ENCODE data around the gene LRIT2.
"Not testable (repeated sequence)": the region's sequence is repeated elsewhere in the genome, so short reads cannot be mapped to it uniquely, and the experiment has no call there.

Gene LRIT2

DNA sequence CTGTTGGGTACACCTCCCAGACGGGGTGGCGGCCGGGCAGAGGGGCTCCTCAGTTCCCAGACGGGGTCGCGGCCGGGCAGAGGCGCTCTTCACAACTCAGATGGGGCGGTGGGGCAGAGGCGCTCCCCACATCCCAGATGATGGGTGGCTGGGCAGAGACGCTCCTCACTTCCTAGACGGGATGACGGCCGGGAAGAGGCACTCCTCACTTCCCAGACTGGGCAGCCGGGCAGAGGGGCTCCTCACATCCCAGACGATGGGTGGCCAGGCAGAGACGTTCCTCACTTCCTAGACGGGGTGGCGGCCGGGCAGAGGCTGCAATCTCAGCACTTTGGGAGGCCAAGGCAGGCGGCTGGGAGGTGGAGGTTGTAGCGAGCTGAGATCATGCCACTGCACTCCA is 45.0 kb downstream of the LRIT2 start:
- DNase-seq (ENCODE audit: low spot score): not testable (repeated sequence)

DNA sequence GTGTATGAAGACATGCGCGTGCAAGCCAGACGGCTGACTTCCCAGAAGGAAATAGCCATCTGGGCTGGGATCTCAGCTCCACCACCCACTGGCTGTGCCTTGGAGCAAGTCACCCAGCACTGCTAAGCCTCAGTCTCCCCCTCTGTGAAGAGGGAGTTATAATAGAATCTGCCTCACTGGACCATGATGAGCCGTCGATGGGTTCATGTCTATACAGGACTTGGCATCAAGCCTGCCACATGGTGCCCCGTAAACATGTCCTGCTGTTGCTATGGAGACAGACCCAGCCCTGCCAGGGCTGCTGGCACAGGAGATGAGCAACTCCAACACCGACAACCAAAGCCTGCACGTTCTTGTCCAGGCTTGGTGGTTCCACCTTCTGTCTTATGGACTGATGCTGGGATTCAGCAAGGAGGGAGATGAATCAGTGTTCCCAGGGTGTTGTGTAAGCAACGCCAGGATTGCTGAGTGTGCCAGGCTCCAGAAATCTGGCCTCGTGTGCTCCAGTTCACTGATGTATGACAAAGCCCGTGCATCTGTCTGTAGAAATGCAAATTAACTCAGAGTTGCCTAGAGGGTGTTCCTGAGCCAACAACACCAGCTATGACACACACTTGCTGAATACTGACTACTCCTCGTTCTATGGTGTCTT is 46.2 kb downstream of the LRIT2 start:
- DNase-seq (ENCODE audit: low spot score): no peak

DNA sequence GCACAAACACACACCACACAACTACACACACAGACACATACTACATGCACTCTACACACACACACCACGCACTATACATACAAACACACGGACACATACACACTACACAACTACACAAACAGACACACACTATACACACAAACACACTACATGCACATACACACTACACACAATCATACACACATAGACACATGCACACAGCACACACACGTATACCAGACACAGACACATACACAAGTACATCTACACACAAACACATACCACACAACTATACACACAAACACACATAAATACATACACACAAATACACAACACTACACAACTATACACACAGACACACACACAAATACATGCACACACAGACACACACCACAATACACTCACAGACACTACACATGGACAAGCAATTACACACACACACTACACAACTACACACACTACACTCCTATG is 47.2 kb downstream of the LRIT2 start:
- no peak for DNase-seq (ENCODE audit: low spot score)

DNA sequence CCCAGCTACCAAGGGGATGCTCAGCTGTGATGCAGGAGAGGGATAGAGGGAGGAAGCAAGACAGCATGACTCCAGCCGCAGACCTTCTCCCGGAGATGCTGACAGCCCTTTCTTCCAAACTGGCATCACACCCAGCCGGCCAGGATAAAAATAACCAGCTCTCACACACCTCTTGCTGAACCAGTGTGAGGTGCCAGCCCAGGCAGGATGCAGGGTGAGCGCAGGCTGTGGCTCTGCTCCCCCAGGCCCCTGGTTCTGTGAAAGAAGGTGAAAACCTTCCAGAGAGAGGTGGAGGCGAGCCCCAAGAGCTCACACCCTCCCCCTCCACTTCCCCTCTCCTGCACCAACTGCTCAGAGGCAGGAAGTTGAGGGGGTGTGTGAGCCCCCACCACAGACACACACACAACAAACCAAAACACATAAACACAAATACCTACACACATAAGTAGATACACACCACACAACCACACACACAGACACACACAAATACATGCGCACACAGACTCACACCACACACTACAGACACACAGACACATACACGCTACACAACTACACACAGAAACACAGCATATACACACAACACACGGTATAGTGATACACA is 47.7 kb downstream of the LRIT2 start:
- no peak for DNase-seq (ENCODE audit: low spot score)

DNA sequence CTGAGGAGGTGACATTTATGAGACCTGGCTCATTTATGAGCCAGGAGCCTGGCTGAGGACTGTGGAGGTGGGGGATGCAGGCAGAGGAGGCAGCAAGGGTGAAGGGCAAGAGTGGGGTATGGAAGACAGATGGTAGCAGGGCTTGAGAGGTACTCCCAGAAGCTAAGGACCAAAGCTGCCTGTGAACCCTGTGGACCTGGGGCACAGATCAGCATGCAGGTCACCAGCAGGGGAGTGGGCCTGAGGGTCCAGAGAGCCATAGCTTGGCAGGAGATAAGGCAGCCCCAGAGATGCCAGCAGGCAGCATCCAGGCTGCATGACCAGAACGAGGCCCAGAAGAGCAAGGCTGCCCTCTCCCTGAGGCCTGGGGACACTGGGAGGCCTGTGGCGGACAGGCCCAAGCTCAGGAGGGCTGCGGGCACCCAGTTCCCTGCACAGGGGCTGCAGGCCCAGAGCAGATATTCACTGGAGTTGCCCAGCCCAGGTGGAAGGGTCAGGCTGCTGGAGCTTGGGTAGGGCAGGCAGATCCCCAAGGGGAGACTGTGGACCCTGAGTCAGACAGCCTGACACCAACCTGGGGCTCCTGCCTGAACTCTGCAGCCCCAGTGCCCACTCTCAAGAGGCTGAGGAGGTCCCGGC is 48.4 kb downstream of the LRIT2 start:
- no peak for DNase-seq (ENCODE audit: low spot score)

DNA sequence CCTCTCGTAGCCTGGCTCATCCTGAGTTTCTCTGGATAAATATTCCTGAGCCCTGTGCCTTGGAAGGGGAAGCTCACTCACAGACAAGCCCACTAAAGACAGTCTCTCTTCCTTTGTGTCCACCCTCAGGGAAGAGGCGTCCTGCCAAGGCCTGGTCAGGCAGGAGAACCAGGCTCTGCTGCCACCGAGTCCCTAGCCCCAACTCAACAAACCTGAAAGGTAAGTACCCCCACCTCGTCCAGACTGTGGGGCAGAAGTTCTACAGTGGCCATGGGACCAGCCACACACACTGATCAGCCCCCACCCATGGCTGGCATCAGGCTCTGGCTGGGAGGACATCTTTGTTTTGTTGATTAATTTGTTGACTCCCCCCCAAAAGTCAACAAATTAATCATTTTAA is 49.0 kb downstream of the LRIT2 start:
- no peak for DNase-seq (ENCODE audit: low spot score)

DNA sequence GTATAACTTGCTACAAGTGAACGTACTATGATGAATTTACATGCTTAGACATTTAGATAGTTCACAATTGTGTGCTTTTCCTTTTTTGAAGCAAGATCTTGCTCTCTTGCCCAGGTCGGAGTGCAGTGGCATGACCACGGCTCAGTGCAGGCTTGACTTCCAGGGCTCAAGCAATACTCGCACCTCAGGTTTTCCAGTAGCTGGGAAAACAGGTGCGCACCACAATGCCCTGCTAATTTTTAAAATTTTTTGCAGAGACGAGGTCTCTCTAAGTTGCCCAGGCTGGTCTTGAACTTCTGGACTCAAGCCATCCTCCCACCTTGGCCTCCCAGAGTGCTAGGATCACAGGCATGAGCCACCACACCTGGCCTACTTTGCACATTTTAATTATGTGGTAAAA is 49.9 kb downstream of the LRIT2 start:
- DNase-seq (ENCODE audit: low spot score): no peak

DNA sequence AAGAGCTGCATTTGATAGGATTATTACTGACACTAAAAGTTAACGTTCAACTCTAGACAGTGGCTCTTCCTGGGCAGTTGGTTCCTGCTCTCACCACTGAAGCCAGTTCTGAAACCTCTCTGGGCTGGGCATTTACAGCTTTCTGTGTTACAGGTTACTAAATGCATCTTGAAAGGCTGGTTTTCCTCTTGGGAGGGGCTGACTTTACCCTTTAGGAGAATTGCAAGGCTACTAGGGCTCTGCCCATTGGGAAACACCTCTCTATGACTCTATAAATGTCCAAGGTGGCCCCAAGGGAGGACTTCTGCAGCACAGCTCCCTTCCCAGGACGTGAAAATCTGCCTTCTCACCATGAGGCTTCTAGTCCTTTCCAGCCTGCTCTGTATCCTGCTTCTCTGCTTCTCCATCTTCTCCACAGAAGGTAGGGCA is 51.8 kb downstream of the LRIT2 start, which contains the start of gene GPR15LG:
Gene GPR15LG (plus strand): TSS at position 301 of the 429 bp plus-strand sequence. CDS start 51 bp downstream, at position 352.
- DNase-seq (ENCODE audit: low spot score): no peak

DNA sequence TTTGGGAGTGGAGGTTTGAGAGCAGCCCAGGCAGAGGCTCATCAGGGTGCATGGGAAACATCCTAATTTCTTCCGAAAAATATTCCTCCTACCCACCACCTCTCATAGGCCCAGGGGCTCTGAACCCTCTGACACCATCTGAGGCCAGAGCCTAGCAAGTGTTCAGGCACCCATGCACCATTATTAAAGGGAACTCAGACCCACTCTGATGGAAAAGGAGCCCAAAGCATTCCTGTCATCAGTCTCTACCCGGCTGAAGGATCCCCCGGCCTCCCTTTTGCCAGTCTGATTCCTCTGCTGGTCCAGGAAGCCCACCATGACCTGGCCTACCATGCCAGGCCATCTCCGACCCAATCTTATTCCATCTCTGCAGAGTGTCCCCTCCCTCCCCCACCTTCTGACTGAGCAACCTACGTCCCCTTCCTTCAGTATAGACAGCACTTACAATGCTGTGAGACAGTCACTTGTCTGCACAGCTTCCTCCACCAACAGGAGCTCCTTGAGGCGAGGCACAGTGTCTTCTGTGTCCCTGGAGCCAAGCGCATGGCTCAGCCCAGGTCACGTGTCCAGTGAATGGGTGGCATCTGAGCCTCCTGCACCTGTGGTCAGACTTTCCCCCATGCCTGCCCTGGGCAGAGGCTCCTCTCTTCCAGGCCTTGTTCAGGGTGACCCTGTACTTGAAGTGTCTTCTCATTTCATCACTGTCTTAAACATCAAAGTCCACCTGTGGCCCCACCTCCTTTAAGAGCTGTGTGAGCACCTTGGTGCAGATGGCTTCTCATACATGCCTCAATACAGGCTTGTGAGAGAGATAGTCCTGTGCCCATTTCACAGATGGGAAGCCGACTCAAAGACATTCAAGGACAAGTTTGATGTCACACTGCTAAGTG is 52.6 kb downstream of the LRIT2 start:
- DNase-seq (ENCODE audit: low spot score): no peak

DNA sequence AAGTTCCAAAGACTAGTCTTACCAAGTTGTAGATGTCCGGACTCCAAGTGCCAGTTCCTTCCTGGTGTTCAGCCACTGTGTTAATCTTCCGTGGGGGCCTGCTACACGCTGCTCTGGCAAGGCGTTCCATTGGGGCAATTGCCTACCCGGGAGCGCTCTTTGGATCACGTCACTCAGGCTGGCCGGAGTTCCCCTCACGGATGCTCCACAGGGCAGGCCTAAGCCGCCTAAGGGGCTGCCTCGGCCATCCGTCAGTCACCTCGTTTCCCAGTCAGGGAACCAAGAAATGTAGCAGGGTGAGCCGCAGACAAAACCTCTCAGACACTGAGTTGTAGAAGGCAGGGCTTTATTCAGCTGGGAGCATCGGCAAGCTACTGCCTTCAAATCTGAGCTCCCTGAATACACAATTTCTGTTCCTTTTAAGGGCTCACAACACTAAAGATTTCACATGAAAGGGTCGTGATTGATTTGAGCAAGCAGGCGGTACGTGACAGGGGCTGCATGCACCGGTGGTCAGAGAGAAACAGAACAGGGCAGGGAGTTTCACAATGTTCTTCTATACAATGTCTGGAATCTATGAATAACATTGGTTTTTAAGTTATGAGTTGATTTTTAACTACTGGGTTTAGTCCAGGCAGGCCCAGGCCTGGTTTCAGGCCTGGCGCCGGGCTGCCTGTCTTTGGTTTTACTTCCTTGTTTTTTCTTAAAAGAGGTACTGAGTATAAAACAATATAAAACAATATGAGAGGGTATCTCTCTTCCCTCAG is 53.5 kb downstream of the LRIT2 start:
- not testable (repeated sequence) for DNase-seq (ENCODE audit: low spot score)

DNA sequence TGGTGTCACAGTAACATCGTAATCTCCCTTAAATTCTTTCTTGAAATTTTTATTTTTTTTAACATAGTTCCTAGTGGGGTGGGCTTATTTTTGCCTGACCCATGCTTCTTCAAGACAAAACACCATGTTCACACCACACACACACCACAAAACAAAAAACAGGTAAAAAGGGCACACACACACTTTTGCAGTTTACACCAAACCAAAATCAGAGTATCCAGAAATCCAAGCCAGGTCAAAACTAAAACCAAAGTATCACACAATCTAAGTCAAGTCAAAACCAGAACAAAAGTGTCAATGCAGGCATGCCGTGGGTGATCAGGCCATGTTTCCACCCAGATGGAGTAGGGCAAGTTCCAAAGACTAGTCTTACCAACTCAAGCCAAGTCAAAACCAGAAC is 54.1 kb downstream of the LRIT2 start:
- not testable (repeated sequence) for DNase-seq (ENCODE audit: low spot score)

All from ecto neural progenitor cell (in vitro differentiated cells).